AG04450 (cell line): Measurements from ENCODE around the gene EMX2. TPM values are rescaled to one million over a fixed set of nuclear protein-coding genes. Genes with fewer than 3 reads are reported as not detected.

Experiments used
- CTCF ChIA-PET: fragments of 300-600, 350-600 bp; formaldehyde crosslinking; extraction: SDS; loops from one replicate; lab custom pipeline; 2022; ENCODE audit warnings: antibody characterized with exemption, inconsistent platforms; lab: Charles Lee
- POLR2A ChIA-PET: fragments of 350-600 bp; formaldehyde crosslinking; extraction: SDS; loops from one replicate; lab custom pipeline; 2021; ENCODE audit warnings: antibody characterized with exemption, inconsistent platforms; lab: Yijun Ruan, JAX
- DNase-seq: peaks from one replicate; pipeline ENCODE4 v3.0.0-alpha.2; 2011; ENCODE audit warnings: low read depth, low spot score
- H3K27ac ChIP-seq: one replicate; pipeline ENCODE4 v1.5.1; 2012; ENCODE audit warnings: low read depth, low read length, control low read depth
- H3K27me3 ChIP-seq: one replicate; pipeline ENCODE4 v1.6.0; 2012; ENCODE audit warnings: low read length; ENCODE audit not compliant: control insufficient read depth, insufficient read depth
- H3K4me3 ChIP-seq: 2 replicates; pipeline ENCODE4 v1.5.1; 2011; ENCODE audit warnings: mild to moderate bottlenecking, low read depth, low read length, control low read depth
- H3K9me3 ChIP-seq: 2 replicates; pipeline ENCODE4 v1.5.1; 2012; ENCODE audit warnings: low read length; ENCODE audit not compliant: control insufficient read depth, insufficient read depth
- CTCF ChIP-seq: IDR thresholded peaks from 2 replicates; pipeline ENCODE4 v1.5.1; 2011; ENCODE audit warnings: low read depth, low read length, control low read depth, inconsistent platforms
- polyA plus RNA-seq: library from polyadenylated mRNA; depleted of rRNA; stranded (reverse); fragments of >200 nt; gene quantifications from 2 replicates; pipeline ENCODE4 v1.2.3, GENCODE V29; 2011

EMX2 gene
- polyA plus RNA-seq, 1 experiment: not detected

- no peaks in the 10 kb centered on the region for H3K9me3 ChIP-seq
- POLR2A ChIA-PET: no interaction called here
- no peak for DNase-seq
- TF ChIP-seq CTCF: no peak
- no peaks in the 10 kb centered on the region for H3K27me3 ChIP-seq
- no peak overlapping the region for H3K4me3 ChIP-seq
- no peak overlapping the region for H3K27ac ChIP-seq
- CTCF ChIA-PET: interaction anchor here (1.1 kb wide), 1 partner anchor 23 kb away, joined by 3 read pairs; no protein-coding TSS in a partner anchor
These were observed 27.6 kb upstream of the EMX2 start for GRCh38 chr10:117514971-117515370.

- Histone ChIP-seq H3K27me3 (no peaks in the 10 kb centered on the region), H3K27ac (no peak overlapping the region), H3K9me3 (no peaks in the 10 kb centered on the region), H3K4me3 (no peak overlapping the region)
- CTCF ChIA-PET: interaction anchor here (1.0 kb wide), 1 partner anchor 20 kb away, joined by 3 read pairs; no protein-coding TSS in a partner anchor
- DNase-seq: no peak
- POLR2A ChIA-PET: no interaction called here
- no peak for TF ChIP-seq CTCF
These were observed 25.9 kb upstream of the EMX2 start for GRCh38 chr10:117516681-117517080.

- CTCF ChIA-PET: no interaction called here
- no peak for TF ChIP-seq CTCF
These were observed 24.3 kb upstream of the EMX2 start for GRCh38 chr10:117518246-117518645.

GRCh38 chr10:117519286-117519685 lies 23.3 kb upstream of the EMX2 start:
- POLR2A ChIA-PET: no interaction called here
- Histone ChIP-seq H3K9me3 (no peaks in the 10 kb centered on the region), H3K27ac (no peak overlapping the region), H3K4me3 (no peak overlapping the region), H3K27me3 (no peaks in the 10 kb centered on the region)
- no peak for DNase-seq
- no peak for TF ChIP-seq CTCF
- CTCF ChIA-PET: interaction anchor here (1.5 kb wide), 1 partner anchor 303 kb away, joined by 3 read pairs; no protein-coding TSS in a partner anchor

More at GRCh38 chr10:117518246-117518645, 24.3 kb upstream of the EMX2 start:
- Histone ChIP-seq H3K27me3 (no peaks in the 10 kb centered on the region), H3K9me3 (no peaks in the 10 kb centered on the region), H3K27ac (no peak overlapping the region), H3K4me3 (no peak overlapping the region)
- DNase-seq: no peak
- POLR2A ChIA-PET: no interaction called here

- no peak for TF ChIP-seq CTCF
- Histone ChIP-seq H3K9me3 (no peaks in the 10 kb centered on the region), H3K27me3 (no peaks in the 10 kb centered on the region), H3K4me3 (no peak overlapping the region), H3K27ac (no peak overlapping the region)
- CTCF ChIA-PET: interaction anchor here (1.5 kb wide), 1 partner anchor 304 kb away, joined by 3 read pairs; no protein-coding TSS in a partner anchor
- DNase-seq: no peak
- POLR2A ChIA-PET: no interaction called here
These were observed 22.7 kb upstream of the EMX2 start for GRCh38 chr10:117519879-117520278.
